Uterus (tissue), 2 donors: ENCODE results near the gene DAND5.

Source experiments
- POLR2A ChIP-seq, 2 donors: fragments of 450-650 bp; IDR thresholded peaks; one replicate each; pipeline ENCODE4 v1.6.1; 2016; ENCODE audit warnings: antibody characterized with exemption in 2 of 2, mild to moderate bottlenecking in 1 of 2, moderate library complexity in 1 of 2
- TF ChIP-seq, protein P1 (sequence below), 4 experiments: fragments of 200-600 bp in 2 of 4; fragments of 450-650 bp in 2 of 4; sonication (generic) in 2 of 4; IDR thresholded peaks; one replicate each; pipeline ENCODE4 v1.5.1; 2016 to 2019; ENCODE audit warnings: antibody characterized with exemption in 4 of 4, mild to moderate bottlenecking in 2 of 4, moderate library complexity in 1 of 4

DNA sequence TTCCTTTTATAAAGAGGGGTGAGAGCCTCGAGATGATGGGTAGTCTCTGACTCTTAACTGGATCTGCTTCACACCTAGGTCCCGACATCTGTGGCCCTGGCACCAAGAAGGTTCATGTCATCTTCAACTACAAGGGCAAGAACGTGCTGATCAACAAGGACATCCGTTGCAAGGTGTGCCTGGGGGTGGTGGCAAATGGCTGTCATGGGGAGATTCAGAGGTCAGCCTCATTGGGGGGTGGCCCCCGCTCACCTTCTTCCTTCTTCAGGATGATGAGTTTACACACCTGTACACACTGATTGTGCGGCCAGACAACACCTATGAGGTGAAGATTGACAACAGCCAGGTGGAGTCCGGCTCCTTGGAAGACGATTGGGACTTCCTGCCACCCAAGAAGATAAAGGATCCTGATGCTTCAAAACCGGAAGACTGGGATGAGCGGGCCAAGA is 29.4 kb upstream of the DAND5 start:
- TF ChIP-seq, protein P1, sequence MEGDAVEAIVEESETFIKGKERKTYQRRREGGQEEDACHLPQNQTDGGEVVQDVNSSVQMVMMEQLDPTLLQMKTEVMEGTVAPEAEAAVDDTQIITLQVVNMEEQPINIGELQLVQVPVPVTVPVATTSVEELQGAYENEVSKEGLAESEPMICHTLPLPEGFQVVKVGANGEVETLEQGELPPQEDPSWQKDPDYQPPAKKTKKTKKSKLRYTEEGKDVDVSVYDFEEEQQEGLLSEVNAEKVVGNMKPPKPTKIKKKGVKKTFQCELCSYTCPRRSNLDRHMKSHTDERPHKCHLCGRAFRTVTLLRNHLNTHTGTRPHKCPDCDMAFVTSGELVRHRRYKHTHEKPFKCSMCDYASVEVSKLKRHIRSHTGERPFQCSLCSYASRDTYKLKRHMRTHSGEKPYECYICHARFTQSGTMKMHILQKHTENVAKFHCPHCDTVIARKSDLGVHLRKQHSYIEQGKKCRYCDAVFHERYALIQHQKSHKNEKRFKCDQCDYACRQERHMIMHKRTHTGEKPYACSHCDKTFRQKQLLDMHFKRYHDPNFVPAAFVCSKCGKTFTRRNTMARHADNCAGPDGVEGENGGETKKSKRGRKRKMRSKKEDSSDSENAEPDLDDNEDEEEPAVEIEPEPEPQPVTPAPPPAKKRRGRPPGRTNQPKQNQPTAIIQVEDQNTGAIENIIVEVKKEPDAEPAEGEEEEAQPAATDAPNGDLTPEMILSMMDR (IDR thresholded peaks at IDR 0.05), result no peak
- TF ChIP-seq POLR2A (IDR thresholded peaks at IDR 0.05), result no peak
